Prostate gland (tissue), 2 donors: ENCODE data around the gene CFD. TPM values are rescaled to one million over a fixed set of nuclear protein-coding genes. Genes with fewer than 3 reads are reported as not detected.

Experiments
- DNase-seq: peaks from one replicate; pipeline ENCODE4 v3.0.0-alpha.2; 2019; ENCODE audit warnings: low spot score
- H3K27ac ChIP-seq, 2 donors: fragments of 200-600 bp; sonication (generic); 2 replicates each; pipeline ENCODE4 v1.5.1; 2017 to 2019
- H3K27me3 ChIP-seq: fragments of 200-600 bp; sonication (generic); replicated peaks from 2 replicates; pipeline ENCODE4 v1.5.1; 2019; ENCODE audit not compliant: insufficient read depth
- H3K36me3 ChIP-seq, 2 donors: fragments of 200-600 bp; sonication (generic); 1 replicate in 1 of 2; 2 replicates in 1 of 2; pipeline versions ENCODE4 v1.5.1 to v1.8.1; 2017 to 2019
- H3K4me1 ChIP-seq: fragments of 200-600 bp; sonication (generic); replicated peaks from 2 replicates; pipeline ENCODE4 v1.5.1; 2019
- H3K4me3 ChIP-seq, 2 donors: fragments of 200-600 bp; sonication (generic); 2 replicates each; pipeline ENCODE4 v1.5.1; 2017 to 2019
- H3K9me3 ChIP-seq: fragments of 200-600 bp; sonication (generic); 2 replicates; pipeline ENCODE4 v1.5.1; 2017
- CTCF ChIP-seq, 4 experiments: fragments of 200-600 bp in 2 of 4; fragments of 450-650 bp in 2 of 4; sonication (generic) in 2 of 4; IDR thresholded peaks; 1 replicate in 3 of 4; 2 replicates in 1 of 4; pipeline ENCODE4 v1.5.1; 2016 to 2019; ENCODE audit warnings: antibody characterized with exemption in 4 of 4, mild to moderate bottlenecking in 2 of 4, moderate library complexity in 2 of 4
- POLR2A ChIP-seq: fragments of 450-650 bp; IDR thresholded peaks from one replicate; pipeline ENCODE4 v1.6.1; 2016; ENCODE audit warnings: antibody characterized with exemption, mild to moderate bottlenecking
- POLR2AphosphoS5 ChIP-seq: sonication (generic); formaldehyde crosslinking; IDR thresholded peaks from one replicate; pipeline ENCODE4 v1.6.1; 2017; ENCODE audit warnings: antibody characterized with exemption
- WGBS: methylation state at CpG from one replicate; pipeline ENCODE4 v1.1.5; 2018; 5-methylcytosine and 5-hydroxymethylcytosine counted together
- intact Hi-C: fragments of 100-400 bp; cut with DNase I; formaldehyde crosslinking; loops from one replicate; pipeline ENCODE4 v1.14.2; 2022
- total RNA-seq, 2 donors: library from RNA; depleted of rRNA; stranded (reverse); fragments of >200 nt; gene quantifications; one replicate each; pipeline ENCODE4 v1.1.0, GENCODE V29; 2016

The CFD gene
- total RNA-seq, 2 donors from 2014 or later: 92.2 to 167 TPM

DNA sequence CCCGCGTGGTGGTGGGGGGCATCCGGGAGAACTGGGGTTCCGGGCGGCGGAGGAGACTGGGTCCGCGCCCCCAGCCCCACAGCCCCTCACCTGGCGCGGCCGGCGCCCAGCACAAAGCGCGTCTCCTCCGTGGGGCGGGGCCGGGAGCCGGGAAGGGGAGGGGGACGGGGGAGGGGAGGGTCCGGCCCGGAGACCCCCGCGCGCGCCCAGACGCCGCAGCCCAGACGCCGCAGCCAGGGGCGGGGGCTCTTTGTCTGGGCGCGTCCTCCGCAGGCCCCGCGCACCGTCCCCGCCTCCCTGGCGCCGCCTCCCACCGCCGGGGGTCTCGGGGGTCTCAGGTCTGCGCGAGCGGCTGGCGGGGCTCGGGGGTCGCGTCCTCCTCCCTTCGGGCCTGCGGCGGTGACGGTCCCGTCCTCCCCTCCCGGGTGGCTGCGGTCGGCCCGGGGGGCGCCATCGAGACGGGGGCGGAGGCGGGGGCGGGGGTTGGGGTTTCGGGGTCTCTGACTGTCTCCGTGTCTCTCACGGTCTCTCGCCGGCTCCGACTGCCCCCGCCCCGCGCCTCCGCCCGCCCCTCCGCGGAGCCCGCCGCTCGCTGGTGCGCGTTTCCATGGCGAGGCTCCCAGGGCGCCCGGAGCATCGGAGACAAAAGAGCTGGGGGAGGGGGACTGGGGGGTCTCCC is 37.5 kb upstream of the CFD start, which contains the start of gene PLPPR3:
TSS of gene PLPPR3 (minus strand) at position 131 of the 679 bp plus-strand sequence. CDS start 396 bp downstream, outside the sequence.
- intact Hi-C loops: no loop called here
- Histone ChIP-seq H3K4me1 (peaks cover 12% of the 10 kb centered on the region), H3K9me3 (no peaks in the 10 kb centered on the region), H3K27me3 (peaks cover 4% of the 10 kb centered on the region), H3K27ac (no peak within 1 kb of the TSS), H3K36me3 (no peaks in the 10 kb centered on the region), H3K4me3 (peak within 1 kb of the TSS; percentile 19 to 37)
- under 1% methylated on average over 38 of the region's 86 CpGs for WGBS
- TF ChIP-seq POLR2AphosphoS5: no peak
- no peak for TF ChIP-seq CTCF (IDR thresholded peaks at IDR 0.05)
- no peak for TF ChIP-seq POLR2A
- no peak for DNase-seq

DNA sequence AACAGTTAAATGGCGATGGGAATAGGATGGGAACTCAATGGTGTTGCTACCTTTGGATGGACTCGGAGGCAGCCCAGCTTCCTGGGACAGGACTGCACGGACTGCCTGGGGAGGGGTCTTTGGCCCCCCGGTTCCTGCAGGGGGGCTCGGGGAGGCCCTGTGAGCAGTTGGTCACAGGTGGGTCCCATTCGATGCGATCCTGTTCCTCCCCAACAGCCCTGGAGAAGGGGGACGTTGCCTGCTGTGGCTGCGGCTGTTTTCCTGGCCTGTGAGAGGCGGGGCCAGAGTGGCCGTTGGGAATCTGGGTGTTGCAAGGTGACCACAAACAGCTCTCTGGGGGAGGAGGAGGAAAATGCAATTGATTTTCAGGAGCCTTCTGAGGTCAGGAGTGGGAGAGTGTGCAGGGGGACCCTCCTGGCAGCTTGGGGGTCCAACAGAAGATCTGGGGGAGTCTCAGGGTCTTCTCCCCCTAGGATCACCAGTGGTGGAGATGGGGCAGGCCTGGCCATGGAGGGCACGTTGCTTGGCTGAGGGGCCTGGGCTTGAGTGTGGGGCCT is 35.8 kb upstream of the CFD start:
- no peak for DNase-seq
- Histone ChIP-seq H3K36me3 (no peaks in the 10 kb centered on the region), H3K4me3 (no peak overlapping the region), H3K4me1 (peaks cover 12% of the 10 kb centered on the region), H3K9me3 (no peaks in the 10 kb centered on the region), H3K27me3 (peaks cover 4% of the 10 kb centered on the region), H3K27ac (no peak overlapping the region)
- no peak for TF ChIP-seq CTCF (IDR thresholded peaks at IDR 0.05)
- no peak for TF ChIP-seq POLR2AphosphoS5
- no peak for TF ChIP-seq POLR2A
- intact Hi-C loops: no loop called here
- 60% methylated on average over 12 of the region's 12 CpGs for WGBS

- Histone ChIP-seq H3K27ac (no peak overlapping the region), H3K36me3 (no peaks in the 10 kb centered on the region), H3K27me3 (peaks cover 4% of the 10 kb centered on the region), H3K4me3 (no peak overlapping the region), H3K9me3 (no peaks in the 10 kb centered on the region), H3K4me1 (peaks cover 12% of the 10 kb centered on the region)
- 84% methylated on average over 15 of the region's 15 CpGs for WGBS
- no peak for TF ChIP-seq CTCF (IDR thresholded peaks at IDR 0.05)
- TF ChIP-seq POLR2A: no peak
- no peak for TF ChIP-seq POLR2AphosphoS5
- no peak for DNase-seq
- intact Hi-C loops: no loop called here
Measured at GRCh38 chr19:824885-825284, 34.6 kb upstream of the CFD start.

- H3K4me3 ChIP-seq: no peak overlapping the region
- TF ChIP-seq CTCF (IDR thresholded peaks at IDR 0.05) (no peak), POLR2AphosphoS5 (no peak), POLR2A (no peak)
- no peaks in the 10 kb centered on the region for H3K9me3 ChIP-seq
- peaks cover 4% of the 10 kb centered on the region for H3K27me3 ChIP-seq
- H3K36me3 ChIP-seq: no peaks in the 10 kb centered on the region
- intact Hi-C loops: no loop called here
- no peak for DNase-seq
- peaks cover 12% of the 10 kb centered on the region for H3K4me1 ChIP-seq
- no peak overlapping the region for H3K27ac ChIP-seq
- 80% methylated on average over 19 of the region's 19 CpGs for WGBS
Measured at GRCh38 chr19:825897-826644, 33.4 kb upstream of the CFD start.
